NOMO-1 treated with dmso at 0.1 percent for 144 hours (cell line): Measurements from ENCODE around the gene NHSL1.

Experiments
- DNase-seq: peaks from one replicate; lab custom pipeline; 2025; ENCODE audit not compliant: unreplicated experiment; lab: John Stamatoyannopoulos, UW

Gene NHSL1

GRCh38 chr6:138523347-138524210, 24.3 kb upstream of the NHSL1 start:
- no peak for DNase-seq

- no peak for DNase-seq
Measured at GRCh38 chr6:138522611-138523010, 23.3 kb upstream of the NHSL1 start.

- peak; percentile 68 for DNase-seq
Measured at GRCh38 chr6:138521790-138522189, 22.5 kb upstream of the NHSL1 start.

- no peak for DNase-seq
Measured at GRCh38 chr6:138520463-138520862, 21.2 kb upstream of the NHSL1 start.

- DNase-seq, result no peak
Measured at GRCh38 chr6:138518054-138518453, 18.8 kb upstream of the NHSL1 start.

GRCh38 chr6:138517635-138518034, 18.3 kb upstream of the NHSL1 start:
- DNase-seq, result no peak

- no peak for DNase-seq
Measured at GRCh38 chr6:138515657-138516248, 16.5 kb upstream of the NHSL1 start.

GRCh38 chr6:138514860-138515540, 15.7 kb upstream of the NHSL1 start:
- DNase-seq, result no peak

GRCh38 chr6:138512609-138513008, 13.3 kb upstream of the NHSL1 start:
- DNase-seq, result no peak

GRCh38 chr6:138510093-138510492, 10.8 kb upstream of the NHSL1 start:
- no peak for DNase-seq

- DNase-seq, result no peak
Measured at GRCh38 chr6:138509371-138509770, 10.1 kb upstream of the NHSL1 start.

- DNase-seq, result no peak
Measured at GRCh38 chr6:138508676-138508988, 9.3 kb upstream of the NHSL1 start.

- DNase-seq, result no peak
Measured at GRCh38 chr6:138507977-138508675, 8.8 kb upstream of the NHSL1 start.

- no peak for DNase-seq
Measured at GRCh38 chr6:138504764-138505689, 5.7 kb upstream of the NHSL1 start.

- no peak for DNase-seq
Measured at GRCh38 chr6:138503881-138504680, 4.8 kb upstream of the NHSL1 start.

- no peak for DNase-seq
Measured at GRCh38 chr6:138502546-138502945, 3.3 kb upstream of the NHSL1 start.

- DNase-seq, result no peak
Measured at GRCh38 chr6:138500867-138501446, 1.7 kb upstream of the NHSL1 start.

- no peak for DNase-seq
Measured at GRCh38 chr6:138500045-138500665, 861 bp upstream of the NHSL1 start.
